ENCODE results near the gene ITGB1. TPM values are rescaled to one million over a fixed set of nuclear protein-coding genes. Genes with fewer than 3 reads are reported as not detected.
"Not testable (repeated sequence)": the region's sequence is repeated elsewhere in the genome, so short reads cannot be mapped to it uniquely, and the experiment has no call there.

ITGB1 gene
- total RNA-seq, result 100 to 1,000 TPM; 164 to 259 TPM

- intact Hi-C loops (cut with DNase I), result no loop called here
- 0 to 1% methylated on average over 9 to 91 of the region's 94 CpGs for WGBS, 2 donors
These were observed at the start of gene ITGB1 for GRCh38 chr10:32958085-32959005. Gene ITGB1, minus strand, starts transcription at chr10:32958230. Its CDS starts 22,672 bp downstream, at chr10:32935558.

GRCh38 chr10:33006342-33006887 is 48.4 kb upstream of the ITGB1 start:
- no peak overlapping the region for H3K4me3 ChIP-seq
- H3K4me1 ChIP-seq, result peaks cover 13% of the 10 kb centered on the region
- intact Hi-C loops (cut with DNase I), result no loop called here
- no peaks in the 10 kb centered on the region for H3K27me3 ChIP-seq
- DNase-seq (no peak), ATAC-seq (no peak)
- no peaks in the 10 kb centered on the region for H3K36me3 ChIP-seq (replicated peaks in 1 of 2; ENCODE audit: insufficient read depth in 1 of 2, low read depth in 2 of 2)
- WGBS, 2 donors, result 91 to 92% methylated on average over 11 of the region's 11 CpGs
- H3K9me3 ChIP-seq, result no peaks in the 10 kb centered on the region
- H3K27ac ChIP-seq, result no peak overlapping the region
- TF ChIP-seq POLR2A (IDR thresholded peaks at IDR 0.05) (no peak), CTCF (IDR thresholded peaks at IDR 0.05) (no peak)

More at GRCh38 chr10:32958085-32959005, at the start of gene ITGB1:
- Histone ChIP-seq H3K27me3 (no peaks in the 10 kb centered on the region), H3K9me3 (no peaks in the 10 kb centered on the region), H3K4me1 (peaks cover 64% of the 10 kb centered on the region), H3K4me3 (peak within 1 kb of the TSS; percentile 53 to 93), H3K27ac (peak within 1 kb of the TSS; percentile 88 to 100 (median 99)), H3K36me3 (replicated peaks in 1 of 2; ENCODE audit: insufficient read depth in 1 of 2, low read depth in 2 of 2) (no peaks in the 10 kb centered on the region)
- ATAC-seq (peak; percentile 95), DNase-seq (peak; percentile 97 to 98 (median 98))
- TF ChIP-seq POLR2A (IDR thresholded peaks at IDR 0.05) (peak; percentile 99 to 100 (median 99)), CTCF (IDR thresholded peaks at IDR 0.05) (no peak)

GRCh38 chr10:33005322-33006301 is 47.6 kb upstream of the ITGB1 start:
- peak overlapping the region in 3 of 4 donors; percentile 51 to 84 (median 71) for H3K27ac ChIP-seq
- intact Hi-C loops (cut with DNase I), result no loop called here
- 7 to 11% methylated on average over 29 to 34 of the region's 34 CpGs for WGBS, 2 donors
- peaks cover 13% of the 10 kb centered on the region for H3K4me1 ChIP-seq
- H3K27me3 ChIP-seq, result no peaks in the 10 kb centered on the region
- TF ChIP-seq CTCF (IDR thresholded peaks at IDR 0.05) (no peak), POLR2A (IDR thresholded peaks at IDR 0.05) (peak; percentile 23 to 70 (median 68))
- no peaks in the 10 kb centered on the region for H3K36me3 ChIP-seq (replicated peaks in 1 of 2; ENCODE audit: insufficient read depth in 1 of 2, low read depth in 2 of 2)
- ATAC-seq, result peak; percentile 90
- DNase-seq, result peak; percentile 75 to 84 (median 82)
- H3K4me3 ChIP-seq, result peak overlapping the region in 1 of 2 donors; percentile 12
- no peaks in the 10 kb centered on the region for H3K9me3 ChIP-seq

GRCh38 chr10:33001908-33002492 is 44.0 kb upstream of the ITGB1 start:
- Histone ChIP-seq H3K4me3 (no peak overlapping the region), H3K9me3 (no peaks in the 10 kb centered on the region), H3K4me1 (peaks cover 9% of the 10 kb centered on the region), H3K36me3 (replicated peaks in 1 of 2; ENCODE audit: insufficient read depth in 1 of 2, low read depth in 2 of 2) (no peaks in the 10 kb centered on the region), H3K27me3 (no peaks in the 10 kb centered on the region), H3K27ac (no peak overlapping the region)
- no peak for ATAC-seq
- TF ChIP-seq CTCF (IDR thresholded peaks at IDR 0.05) (no peak), POLR2A (IDR thresholded peaks at IDR 0.05) (no peak)
- 88 to 91% methylated on average over 4 of the region's 4 CpGs for WGBS, 2 donors
- intact Hi-C loops (cut with DNase I), result no loop called here
- no peak for DNase-seq

- ATAC-seq; H3K4me1 ChIP-seq; H3K4me3 ChIP-seq; H3K27me3 ChIP-seq; DNase-seq; intact Hi-C loops (cut with DNase I); H3K9me3 ChIP-seq; H3K27ac ChIP-seq; H3K36me3 ChIP-seq (replicated peaks in 1 of 2; ENCODE audit: insufficient read depth in 1 of 2, low read depth in 2 of 2): not testable (repeated sequence)
- WGBS, 2 donors, result 91 to 97% methylated on average over 9 of the region's 9 CpGs
These were observed 40.1 kb upstream of the ITGB1 start for GRCh38 chr10:32998060-32998581.

Measured in body of pancreas (tissue), 4 donors.